Psoas muscle (tissue), 8 donors: ENCODE results near the gene DFFA. TPM values are rescaled to one million over a fixed set of nuclear protein-coding genes. Genes with fewer than 3 reads are reported as not detected.

Source experiments
- ATAC-seq, 4 donors: fragments of 200-7000 bp; cut with Tn5 transposase; one replicate each; pipeline ENCODE4 v1.9.1; 2020; ENCODE audit warnings: moderate library complexity in 3 of 4, mild to moderate bottlenecking in 2 of 4
- DNase-seq, 2 donors: peaks; one replicate each; pipeline ENCODE4 v3.0.0-alpha.2; 2020
- H3K27ac ChIP-seq: fragments of 200-600 bp; one replicate; pipeline ENCODE4 v1.8.0; 2022
- H3K27me3 ChIP-seq, 3 donors: fragments of 200-600 bp in 1 of 3; one replicate each; pipeline versions ENCODE4 v1.6.1 to v1.8.0; 2013 to 2022; ENCODE audit warnings: low read length in 2 of 3, mild to moderate bottlenecking in 2 of 3, moderate library complexity in 1 of 3; ENCODE audit not compliant: insufficient read depth in 3 of 3
- H3K36me3 ChIP-seq, 2 donors: fragments of 200-600 bp in 1 of 2; one replicate each; pipeline versions ENCODE4 v1.6.1 to v1.8.0; 2013 to 2022; ENCODE audit warnings: low read depth in 1 of 2, mild to moderate bottlenecking in 1 of 2, moderate library complexity in 1 of 2; ENCODE audit not compliant: insufficient read depth in 1 of 2
- H3K4me1 ChIP-seq: fragments of 200-600 bp; one replicate; pipeline ENCODE4 v1.8.0; 2022
- H3K4me3 ChIP-seq: fragments of 200-600 bp; one replicate; pipeline ENCODE4 v1.8.0; 2022; ENCODE audit warnings: mild to moderate bottlenecking
- H3K9me3 ChIP-seq: fragments of 200-600 bp; one replicate; pipeline ENCODE4 v1.8.0; 2022
- WGBS, 3 donors: extraction: QIAGEN DNeasy Blood & Tissue Kit; methylation state at CpG; one replicate each; pipeline versions ENCODE4 v1.1.6 to v1.1.7; 2013; 5-methylcytosine and 5-hydroxymethylcytosine counted together
- intact Hi-C, 2 donors: fragments of 100-400 bp; cut with DNase I; formaldehyde crosslinking; loops; one replicate each; pipeline versions ENCODE4 v1.11.0 to v1.14.2; 2022
- polyA plus RNA-seq, 3 donors: library from polyadenylated mRNA; stranded (reverse); fragments of 200-250 nt; gene quantifications; one replicate each; pipeline ENCODE4 v1.2.3, GENCODE V29; 2013
- total RNA-seq, 4 donors: library from RNA; stranded (reverse); fragmentation: NEBNext Ultra II Directional in 2 of 4; extraction: Animal tissue kit (Norgen Biotek cat#: 25700) in 2 of 4; gene quantifications; one replicate each; pipeline versions ENCODE4 v1.2.1 to v1.2.4, GENCODE V29; 2021 to 2023
- TF ChIP-seq, protein P1 (sequence below): fragments of 200-600 bp; IDR thresholded peaks from one replicate; pipeline ENCODE4 v1.8.0; 2022; ENCODE audit warnings: antibody characterized with exemption
- donor health status: healthy with polysubstance abuse.
- donor health status: DM: no; HTN: no; CAD: no; lungs with moderate emphysema.
- donor health status: Bipolar disorder and iron deficiency.
- donor health status: healthy.
- donor health status: DM: yes; HTN: yes; CAD: no.
- donor health status: DM: no; HTN: no; CAD: no.
- donor health status: DM: no; HTN: no; CAD: no.
- donor health status: DM: yes; HTN: yes; CAD: no.

DFFA gene
- total and polyA plus RNA-seq, 7 donors = 11.5 to 26.8 (median 20.9) TPM

DNA sequence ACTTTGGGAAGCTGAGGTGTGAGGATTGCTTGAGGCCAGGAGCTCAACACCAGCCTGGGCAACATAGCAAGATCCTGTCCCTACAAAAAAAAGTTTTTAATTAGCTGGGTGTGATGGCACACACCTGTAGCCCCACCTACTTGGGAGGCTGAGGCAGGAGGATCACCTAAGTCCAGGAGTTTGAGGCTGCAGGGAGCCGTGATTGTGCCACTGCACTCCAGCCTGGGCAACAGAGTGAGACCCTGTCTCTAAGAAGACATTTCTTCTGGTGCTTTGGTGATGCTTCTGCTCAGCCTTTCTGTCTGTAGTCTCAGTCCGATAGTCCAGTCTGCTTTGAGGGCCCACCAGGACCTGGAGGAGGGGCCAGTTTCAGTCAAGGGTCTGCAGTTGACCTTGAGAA is 65.1 kb downstream of the DFFA start:
- intact Hi-C loops = no loop called here
- peaks cover 17 to 98% of the 10 kb centered on the region in 2 donors for H3K36me3 ChIP-seq

More for the DNA sequence above, 65.1 kb downstream of the DFFA start:
- H3K27me3 ChIP-seq = no peaks in the 10 kb centered on the region
- DNase-seq = no peak
- no peaks in the 10 kb centered on the region for H3K4me1 ChIP-seq
- ATAC-seq = no peak
- no peak overlapping the region for H3K27ac ChIP-seq
- TF ChIP-seq, protein P1, sequence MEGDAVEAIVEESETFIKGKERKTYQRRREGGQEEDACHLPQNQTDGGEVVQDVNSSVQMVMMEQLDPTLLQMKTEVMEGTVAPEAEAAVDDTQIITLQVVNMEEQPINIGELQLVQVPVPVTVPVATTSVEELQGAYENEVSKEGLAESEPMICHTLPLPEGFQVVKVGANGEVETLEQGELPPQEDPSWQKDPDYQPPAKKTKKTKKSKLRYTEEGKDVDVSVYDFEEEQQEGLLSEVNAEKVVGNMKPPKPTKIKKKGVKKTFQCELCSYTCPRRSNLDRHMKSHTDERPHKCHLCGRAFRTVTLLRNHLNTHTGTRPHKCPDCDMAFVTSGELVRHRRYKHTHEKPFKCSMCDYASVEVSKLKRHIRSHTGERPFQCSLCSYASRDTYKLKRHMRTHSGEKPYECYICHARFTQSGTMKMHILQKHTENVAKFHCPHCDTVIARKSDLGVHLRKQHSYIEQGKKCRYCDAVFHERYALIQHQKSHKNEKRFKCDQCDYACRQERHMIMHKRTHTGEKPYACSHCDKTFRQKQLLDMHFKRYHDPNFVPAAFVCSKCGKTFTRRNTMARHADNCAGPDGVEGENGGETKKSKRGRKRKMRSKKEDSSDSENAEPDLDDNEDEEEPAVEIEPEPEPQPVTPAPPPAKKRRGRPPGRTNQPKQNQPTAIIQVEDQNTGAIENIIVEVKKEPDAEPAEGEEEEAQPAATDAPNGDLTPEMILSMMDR = no peak
- no peak overlapping the region for H3K4me3 ChIP-seq
- H3K9me3 ChIP-seq = no peaks in the 10 kb centered on the region
- WGBS, 3 donors = 95 to 97% (median 95%) methylated on average over 2 of the region's 2 CpGs

Other genes with a start within 250 kb of the DFFA start
- gene PGD, start 73.5 kb downstream of the DFFA start, total RNA-seq = 10 to 100 TPM; 25.1 to 39.2 (median 28.4) TPM
- 10 to 100 TPM; 24.9 to 33.1 (median 29.5) TPM for gene PGD, start 73.5 kb downstream of the DFFA start, polyA plus RNA-seq
- gene CENPS, start 42.1 kb downstream of the DFFA start, total RNA-seq = 1 to 10 TPM; 2.2 to 7.6 (median 6.6) TPM
- gene CENPS, start 42.1 kb downstream of the DFFA start, polyA plus RNA-seq = 10 to 100 TPM in 1 of 3 donors, 1 to 10 TPM in 2; 7.5 to 31.4 (median 7.5) TPM
- gene CORT, start 22.5 kb downstream of the DFFA start, total RNA-seq = not detected
- gene CORT, start 22.5 kb downstream of the DFFA start, polyA plus RNA-seq = 1 to 10 TPM in 1 of 3 donors, under 1 TPM in 1, not detected in 1; 0.18 to 1.1 TPM
- gene PEX14, start 2.4 kb upstream of the DFFA start, total RNA-seq = 10 to 100 TPM; 13.7 to 23.5 (median 20.8) TPM
- gene PEX14, start 2.4 kb upstream of the DFFA start, polyA plus RNA-seq = 10 to 100 TPM; 20.1 to 20.8 (median 20.7) TPM